ENCODE data around the gene EXOG. TPM values are rescaled to one million over a fixed set of nuclear protein-coding genes. Genes with fewer than 3 reads are reported as not detected.

EXOG gene
- polyA plus RNA-seq, 3 donors: 1.6 to 5.4 (median 2.4) TPM

- intact Hi-C loops (cut with micrococcal nuclease): no loop called here
- Histone ChIP-seq H3K4me3 (replicated peaks in 1 of 3; ENCODE audit: low read depth in 2 of 3, low read length in 3 of 3) (no peak overlapping the region), H3K9me3 (replicated peaks in 1 of 2; ENCODE audit: control insufficient read depth in 1 of 2, insufficient read depth in 1 of 2, low read length in 2 of 2) (no peaks in the 10 kb centered on the region), H3K9ac (ENCODE audit: insufficient read depth, low read length, poor library complexity, severe bottlenecking) (no peak overlapping the region), H3K4me1 (ENCODE audit: control insufficient read depth in 1 of 2, insufficient read depth in 2 of 2, low read length in 2 of 2) (peaks cover 20 to 29% of the 10 kb centered on the region in 2 donors), H3K4me2 (replicated peaks; ENCODE audit: extremely low read depth, low read length, poor library complexity, severe bottlenecking) (no peak overlapping the region), H3K36me3 (replicated peaks in 1 of 2; ENCODE audit: control insufficient read depth in 1 of 2, insufficient read depth in 2 of 2, low read length in 2 of 2) (no peaks in the 10 kb centered on the region), H2AFZ (ENCODE audit: insufficient read depth, low read depth, low read length, poor library complexity, severe bottlenecking) (no peak overlapping the region), H3K79me2 (ENCODE audit: insufficient read depth, low read length) (no peaks in the 10 kb centered on the region), H3K27me3 (ENCODE audit: control insufficient read depth in 2 of 2, insufficient read depth in 2 of 2, low read length in 2 of 2) (peaks cover 30 to 36% of the 10 kb centered on the region in 2 donors), H4K20me1 (ENCODE audit: insufficient read depth, low read length) (no peaks in the 10 kb centered on the region), H3K27ac (ENCODE audit: low read depth in 1 of 2, low read length in 2 of 2) (no peak overlapping the region)
- Mint-ChIP-seq H3K4me1 (peaks cover 20% of the 10 kb centered on the region), H3K9me3 (peaks cover 0 to 7% (median 3%) of the 10 kb centered on the region in 7 donors), H3K27me3 (ENCODE audit: low read depth in 3 of 3) (peaks cover 32 to 44% (median 38%) of the 10 kb centered on the region in 3 donors), H3K36me3 (peaks cover 0 to 3% of the 10 kb centered on the region in 2 donors), H3K27ac (peak overlapping the region in 1 of 7 donors; percentile 60), H3K4me3 (no peak overlapping the region)
- no peak for DNase-seq
- WGBS (ENCODE audit: insufficient coverage): 100% methylated on average over 1 of the region's 9 CpGs
- no peak for TF ChIP-seq CTCF (IDR thresholded peaks at IDR 0.05)
Observed at GRCh38 chr3:38457111-38458003, 38.8 kb upstream of the EXOG start.

- Histone ChIP-seq H2AFZ (ENCODE audit: insufficient read depth, low read depth, low read length, poor library complexity, severe bottlenecking) (no peak overlapping the region), H3K79me2 (ENCODE audit: insufficient read depth, low read length) (no peaks in the 10 kb centered on the region), H3K27ac (ENCODE audit: low read depth in 1 of 2, low read length in 2 of 2) (no peak overlapping the region), H4K20me1 (ENCODE audit: insufficient read depth, low read length) (no peaks in the 10 kb centered on the region), H3K9me3 (replicated peaks in 1 of 2; ENCODE audit: control insufficient read depth in 1 of 2, insufficient read depth in 1 of 2, low read length in 2 of 2) (no peaks in the 10 kb centered on the region), H3K4me2 (replicated peaks; ENCODE audit: extremely low read depth, low read length, poor library complexity, severe bottlenecking) (no peak overlapping the region), H3K4me1 (ENCODE audit: control insufficient read depth in 1 of 2, insufficient read depth in 2 of 2, low read length in 2 of 2) (peaks cover 14 to 21% of the 10 kb centered on the region in 2 donors), H3K9ac (ENCODE audit: insufficient read depth, low read length, poor library complexity, severe bottlenecking) (no peak overlapping the region), H3K4me3 (replicated peaks in 1 of 3; ENCODE audit: low read depth in 2 of 3, low read length in 3 of 3) (no peak overlapping the region), H3K36me3 (replicated peaks in 1 of 2; ENCODE audit: control insufficient read depth in 1 of 2, insufficient read depth in 2 of 2, low read length in 2 of 2) (no peaks in the 10 kb centered on the region), H3K27me3 (ENCODE audit: control insufficient read depth in 2 of 2, insufficient read depth in 2 of 2, low read length in 2 of 2) (peaks cover 19 to 24% of the 10 kb centered on the region in 2 donors)
- TF ChIP-seq CTCF (IDR thresholded peaks at IDR 0.05): no peak
- Mint-ChIP-seq H3K27me3 (ENCODE audit: low read depth in 3 of 3) (peaks cover 23 to 32% (median 27%) of the 10 kb centered on the region in 3 donors), H3K4me3 (no peak overlapping the region), H3K4me1 (peaks cover 14% of the 10 kb centered on the region), H3K9me3 (peaks cover 0 to 7% (median 3%) of the 10 kb centered on the region in 7 donors), H3K36me3 (peaks cover 0 to 3% of the 10 kb centered on the region in 2 donors), H3K27ac (no peak overlapping the region)
- no peak for DNase-seq
- WGBS (ENCODE audit: insufficient coverage): 87% methylated on average over 10 of the region's 13 CpGs
- intact Hi-C loops (cut with micrococcal nuclease): no loop called here
Observed at GRCh38 chr3:38458796-38459498, 37.2 kb upstream of the EXOG start.
